OCI-LY1 (cell line): ENCODE measurements around the gene TRRAP.

Experiments
- H2AFZ ChIP-seq: fragments of 200-600 bp; sonication (generic), shearing (Covaris generic); 2 replicates; pipeline ENCODE4 v1.6.0; 2014; ENCODE audit warnings: antibody characterized with exemption, mild to moderate bottlenecking, low read length
- H3F3A ChIP-seq: fragments of 200-600 bp; sonication (generic), shearing (Covaris generic); 2 replicates; pipeline ENCODE4 v1.6.0; 2014; ENCODE audit warnings: mild to moderate bottlenecking, antibody characterized with exemption, low read length, moderate library complexity; ENCODE audit not compliant: insufficient read depth
- H3K27ac ChIP-seq: fragments of 200-600 bp; sonication (generic); 2 replicates; pipeline ENCODE4 v1.5.1; 2014; ENCODE audit warnings: low read length, mixed run types, mild to moderate bottlenecking, low read depth; ENCODE audit not compliant: poor library complexity, severe bottlenecking
- H3K27me3 ChIP-seq: fragments of 200-600 bp; sonication (generic); 2 replicates; pipeline ENCODE4 v1.6.0; 2014; ENCODE audit warnings: antibody characterized with exemption, mild to moderate bottlenecking, low read length, moderate library complexity; ENCODE audit not compliant: insufficient read depth
- H3K36me3 ChIP-seq: fragments of 200-600 bp; sonication (generic); 2 replicates; pipeline ENCODE4 v1.6.1; 2014; ENCODE audit warnings: mild to moderate bottlenecking, antibody characterized with exemption, low read length, moderate library complexity, mixed read lengths; ENCODE audit not compliant: insufficient read depth
- H3K4me1 ChIP-seq: fragments of 200-600 bp; sonication (generic); 2 replicates; pipeline ENCODE4 v1.5.1; 2014; ENCODE audit warnings: mild to moderate bottlenecking, low read length, moderate library complexity; ENCODE audit not compliant: insufficient read depth, severe bottlenecking
- H3K4me2 ChIP-seq: fragments of 200-600 bp; sonication (generic), shearing (Covaris generic); 2 replicates; pipeline ENCODE4 v1.6.1; 2014; ENCODE audit warnings: low read length
- H3K4me3 ChIP-seq: fragments of 200-600 bp; sonication (generic); 2 replicates; pipeline ENCODE4 v1.5.1; 2014; ENCODE audit warnings: low read length, low read depth, mild to moderate bottlenecking, mixed read lengths; ENCODE audit not compliant: poor library complexity, severe bottlenecking
- H3K79me2 ChIP-seq: fragments of 200-600 bp; shearing (Covaris generic); 2 replicates; pipeline ENCODE4 v1.6.1; 2016; ENCODE audit warnings: mixed run types, low read length, mixed read lengths; ENCODE audit not compliant: insufficient read depth
- H3K9ac ChIP-seq: fragments of 200-600 bp; sonication (generic), shearing (Covaris generic); 2 replicates; pipeline ENCODE4 v1.6.1; 2014; ENCODE audit warnings: mild to moderate bottlenecking, low read length, mixed read lengths
- H3K9me2 ChIP-seq: fragments of 200-600 bp; sonication (generic), shearing (Covaris generic); 2 replicates; pipeline ENCODE4 v1.6.1; 2014; ENCODE audit warnings: low read depth, mild to moderate bottlenecking, low read length, mixed read lengths
- H3K9me3 ChIP-seq: fragments of 200-600 bp; shearing (Covaris generic); 2 replicates; pipeline ENCODE4 v1.6.1; 2014; ENCODE audit warnings: low read length, mixed read lengths
- H4K20me1 ChIP-seq: fragments of 200-600 bp; sonication (generic), shearing (Covaris generic); 2 replicates; pipeline ENCODE4 v1.6.0; 2016; ENCODE audit warnings: mild to moderate bottlenecking, low read length; ENCODE audit not compliant: insufficient read depth
- CTCF ChIP-seq: fragments of 200-600 bp; sonication (generic), shearing (Covaris generic); IDR thresholded peaks from 2 replicates; pipeline ENCODE4 v1.5.1; 2017; ENCODE audit warnings: mild to moderate bottlenecking, antibody characterized with exemption, low read length, moderate library complexity, mixed read lengths
- EZH2 ChIP-seq: fragments of 200-600 bp; sonication (generic), shearing (Covaris generic); IDR thresholded peaks from 2 replicates; pipeline ENCODE4 v1.8.0; 2017; ENCODE audit warnings: borderline replicate concordance, mixed run types, mild to moderate bottlenecking, antibody characterized with exemption, low read length, moderate library complexity, mixed read lengths

The TRRAP gene

GRCh38 chr7:98994046-98994944 lies 116.0 kb downstream of the TRRAP start:
- Histone ChIP-seq H3K27me3 (no peaks in the 10 kb centered on the region), H3K9ac (no peak overlapping the region), H3K4me1 (no peaks in the 10 kb centered on the region), H3K4me3 (no peak overlapping the region), H3K4me2 (no peak overlapping the region), H3K9me2 (no peaks in the 10 kb centered on the region), H3F3A (no peaks in the 10 kb centered on the region), H3K9me3 (no peaks in the 10 kb centered on the region), H2AFZ (no peak overlapping the region), H3K36me3 (peaks cover 90% of the 10 kb centered on the region), H3K79me2 (no peaks in the 10 kb centered on the region), H4K20me1 (no peaks in the 10 kb centered on the region), H3K27ac (no peak overlapping the region)
- TF ChIP-seq CTCF = no peak
- no peak for TF ChIP-seq EZH2

DNA sequence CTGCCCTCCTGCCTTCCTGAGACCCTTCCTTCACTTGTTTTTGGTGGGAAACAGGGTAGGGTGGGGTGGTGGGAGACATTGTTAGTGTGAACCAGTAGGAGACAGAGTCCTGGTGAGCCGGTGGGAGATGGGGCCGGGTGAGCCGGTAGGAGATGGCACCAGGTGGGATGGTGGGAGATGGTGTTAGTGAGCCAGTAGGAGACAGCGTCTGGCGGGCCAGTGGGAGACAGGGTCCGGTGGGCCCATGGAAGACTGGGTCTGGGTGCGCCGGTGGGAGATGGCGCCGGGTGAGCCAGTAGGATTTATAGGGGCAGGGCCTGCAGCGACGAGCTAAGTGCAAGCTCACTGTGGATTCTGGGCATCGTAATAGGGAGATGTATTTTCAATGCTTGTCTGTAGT lies 116.8 kb downstream of the TRRAP start:
- H3K9me3 ChIP-seq = no peaks in the 10 kb centered on the region
- no peaks in the 10 kb centered on the region for H4K20me1 ChIP-seq
- no peak overlapping the region for H3K27ac ChIP-seq
- H3K9ac ChIP-seq = no peak overlapping the region
- no peaks in the 10 kb centered on the region for H3K27me3 ChIP-seq
- H3K79me2 ChIP-seq = no peaks in the 10 kb centered on the region
- no peaks in the 10 kb centered on the region for H3K9me2 ChIP-seq
- H3F3A ChIP-seq = no peaks in the 10 kb centered on the region
- no peak for TF ChIP-seq EZH2
- no peak for TF ChIP-seq CTCF
- H3K4me3 ChIP-seq = no peak overlapping the region
- no peak overlapping the region for H3K4me2 ChIP-seq
- H3K36me3 ChIP-seq = peaks cover 89% of the 10 kb centered on the region
- H3K4me1 ChIP-seq = no peaks in the 10 kb centered on the region
- H2AFZ ChIP-seq = no peak overlapping the region

DNA sequence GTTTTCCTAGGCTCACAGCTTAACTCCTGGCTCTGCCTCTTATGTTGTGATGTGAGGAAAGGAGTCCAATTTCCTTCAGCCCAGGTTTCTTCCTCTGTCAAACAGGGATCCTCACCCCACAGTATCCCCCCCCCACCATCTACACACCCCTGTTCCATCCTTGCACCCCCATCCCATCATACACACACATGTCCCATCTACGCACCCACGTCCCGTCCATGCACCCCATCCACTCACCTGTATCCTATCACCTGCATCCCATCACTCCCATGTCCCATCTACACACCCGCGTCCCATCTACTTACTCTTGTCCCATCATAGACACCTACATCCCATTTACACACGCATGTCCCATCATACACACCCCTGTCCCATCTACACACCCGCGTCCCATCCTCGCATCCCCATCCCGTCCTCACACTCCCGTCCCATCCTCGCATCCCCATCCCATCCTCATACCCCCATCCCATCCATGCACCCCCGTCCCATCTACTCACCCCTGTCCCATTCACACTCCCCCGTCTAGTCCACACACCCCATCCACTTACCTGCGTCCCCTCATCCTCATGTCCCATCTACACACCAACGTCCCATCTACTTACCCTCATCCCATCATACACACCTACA lies 117.3 kb downstream of the TRRAP start:
- no peaks in the 10 kb centered on the region for H3K79me2 ChIP-seq
- H3K27me3 ChIP-seq = no peaks in the 10 kb centered on the region
- no peaks in the 10 kb centered on the region for H3F3A ChIP-seq
- no peaks in the 10 kb centered on the region for H4K20me1 ChIP-seq
- no peak overlapping the region for H2AFZ ChIP-seq
- H3K9me2 ChIP-seq = no peaks in the 10 kb centered on the region
- no peaks in the 10 kb centered on the region for H3K9me3 ChIP-seq
- no peak for TF ChIP-seq CTCF
- no peak for TF ChIP-seq EZH2
- no peak overlapping the region for H3K9ac ChIP-seq
- no peak overlapping the region for H3K27ac ChIP-seq
- peaks cover 90% of the 10 kb centered on the region for H3K36me3 ChIP-seq
- no peak overlapping the region for H3K4me2 ChIP-seq
- H3K4me1 ChIP-seq = no peaks in the 10 kb centered on the region
- H3K4me3 ChIP-seq = no peak overlapping the region
